ENCODE results near the gene APOD.

APOD gene

GRCh38 chr3:195557322-195557721 is 26.4 kb downstream of the APOD start:
- no peak for ATAC-seq
- no peak for TF ChIP-seq ESRRG (CRISPR knock-in tag; IDR thresholded peaks at IDR 0.05)

DNA sequence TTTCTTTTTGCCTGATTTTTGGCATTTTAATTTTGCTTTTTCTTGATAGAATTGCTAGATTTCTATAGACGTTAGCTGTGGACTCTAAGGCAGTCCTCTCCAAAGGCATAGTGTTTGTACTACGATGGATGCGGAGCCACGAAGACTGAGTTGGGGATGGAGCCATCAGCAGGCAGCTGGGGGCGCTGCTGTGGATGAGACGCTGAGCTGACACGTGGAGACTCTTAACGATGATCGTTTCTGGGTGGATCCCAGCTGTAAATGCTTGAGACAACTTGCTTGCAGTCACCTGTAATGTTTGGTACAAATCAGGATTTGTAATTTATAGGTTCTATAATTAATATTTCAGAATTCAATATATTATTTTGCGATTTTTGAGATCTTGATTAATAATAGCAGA is 27.4 kb downstream of the APOD start:
- TF ChIP-seq TOX (CRISPR knock-in tag; IDR thresholded peaks at IDR 0.05; ENCODE audit: borderline replicate concordance): no peak
- TF ChIP-seq, protein P1, sequence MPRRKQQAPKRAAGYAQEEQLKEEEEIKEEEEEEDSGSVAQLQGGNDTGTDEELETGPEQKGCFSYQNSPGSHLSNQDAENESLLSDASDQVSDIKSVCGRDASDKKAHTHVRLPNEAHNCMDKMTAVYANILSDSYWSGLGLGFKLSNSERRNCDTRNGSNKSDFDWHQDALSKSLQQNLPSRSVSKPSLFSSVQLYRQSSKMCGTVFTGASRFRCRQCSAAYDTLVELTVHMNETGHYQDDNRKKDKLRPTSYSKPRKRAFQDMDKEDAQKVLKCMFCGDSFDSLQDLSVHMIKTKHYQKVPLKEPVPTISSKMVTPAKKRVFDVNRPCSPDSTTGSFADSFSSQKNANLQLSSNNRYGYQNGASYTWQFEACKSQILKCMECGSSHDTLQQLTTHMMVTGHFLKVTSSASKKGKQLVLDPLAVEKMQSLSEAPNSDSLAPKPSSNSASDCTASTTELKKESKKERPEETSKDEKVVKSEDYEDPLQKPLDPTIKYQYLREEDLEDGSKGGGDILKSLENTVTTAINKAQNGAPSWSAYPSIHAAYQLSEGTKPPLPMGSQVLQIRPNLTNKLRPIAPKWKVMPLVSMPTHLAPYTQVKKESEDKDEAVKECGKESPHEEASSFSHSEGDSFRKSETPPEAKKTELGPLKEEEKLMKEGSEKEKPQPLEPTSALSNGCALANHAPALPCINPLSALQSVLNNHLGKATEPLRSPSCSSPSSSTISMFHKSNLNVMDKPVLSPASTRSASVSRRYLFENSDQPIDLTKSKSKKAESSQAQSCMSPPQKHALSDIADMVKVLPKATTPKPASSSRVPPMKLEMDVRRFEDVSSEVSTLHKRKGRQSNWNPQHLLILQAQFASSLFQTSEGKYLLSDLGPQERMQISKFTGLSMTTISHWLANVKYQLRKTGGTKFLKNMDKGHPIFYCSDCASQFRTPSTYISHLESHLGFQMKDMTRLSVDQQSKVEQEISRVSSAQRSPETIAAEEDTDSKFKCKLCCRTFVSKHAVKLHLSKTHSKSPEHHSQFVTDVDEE (CRISPR knock-in tag; IDR thresholded peaks at IDR 0.05): no peak
- TF ChIP-seq, protein P2, sequence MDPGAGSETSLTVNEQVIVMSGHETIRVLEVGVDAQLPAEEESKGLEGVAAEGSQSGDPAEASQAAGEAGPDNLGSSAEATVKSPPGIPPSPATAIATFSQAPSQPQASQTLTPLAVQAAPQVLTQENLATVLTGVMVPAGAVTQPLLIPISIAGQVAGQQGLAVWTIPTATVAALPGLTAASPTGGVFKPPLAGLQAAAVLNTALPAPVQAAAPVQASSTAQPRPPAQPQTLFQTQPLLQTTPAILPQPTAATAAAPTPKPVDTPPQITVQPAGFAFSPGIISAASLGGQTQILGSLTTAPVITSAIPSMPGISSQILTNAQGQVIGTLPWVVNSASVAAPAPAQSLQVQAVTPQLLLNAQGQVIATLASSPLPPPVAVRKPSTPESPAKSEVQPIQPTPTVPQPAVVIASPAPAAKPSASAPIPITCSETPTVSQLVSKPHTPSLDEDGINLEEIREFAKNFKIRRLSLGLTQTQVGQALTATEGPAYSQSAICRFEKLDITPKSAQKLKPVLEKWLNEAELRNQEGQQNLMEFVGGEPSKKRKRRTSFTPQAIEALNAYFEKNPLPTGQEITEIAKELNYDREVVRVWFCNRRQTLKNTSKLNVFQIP (CRISPR knock-in tag; IDR thresholded peaks at IDR 0.05; ENCODE audit: borderline replicate concordance, low read depth): no peak
- ATAC-seq: no peak

GRCh38 chr3:195555110-195555509 is 28.6 kb downstream of the APOD start:
- no peak for ATAC-seq
- TF ChIP-seq ISL1 (CRISPR knock-in tag; IDR thresholded peaks at IDR 0.05) (no peak), OSR1 (CRISPR knock-in tag; IDR thresholded peaks at IDR 0.05) (no peak), ZFP3 (CRISPR knock-in tag; IDR thresholded peaks at IDR 0.05) (no peak), RARB (CRISPR knock-in tag; IDR thresholded peaks at IDR 0.05) (no peak), ZNF70 (CRISPR knock-in tag; IDR thresholded peaks at IDR 0.05) (no peak), ZFP30 (CRISPR knock-in tag; IDR thresholded peaks at IDR 0.05) (no peak), ZNF565 (CRISPR knock-in tag; conservative IDR thresholded peaks at IDR 0.05; ENCODE audit: low read depth) (no peak), CSRNP3 (CRISPR knock-in tag; IDR thresholded peaks at IDR 0.05) (no peak), PPARA (CRISPR knock-in tag; IDR thresholded peaks at IDR 0.05; ENCODE audit: borderline replicate concordance) (no peak), ZNF8 (CRISPR knock-in tag; IDR thresholded peaks at IDR 0.05) (no peak), CSDC2 (CRISPR knock-in tag; IDR thresholded peaks at IDR 0.05) (no peak), SNAI2 (CRISPR knock-in tag; IDR thresholded peaks at IDR 0.05) (no peak), ZC3H10 (CRISPR knock-in tag; IDR thresholded peaks at IDR 0.05) (no peak)
- TF ChIP-seq, protein P1 (CRISPR knock-in tag; IDR thresholded peaks at IDR 0.05): no peak

DNA sequence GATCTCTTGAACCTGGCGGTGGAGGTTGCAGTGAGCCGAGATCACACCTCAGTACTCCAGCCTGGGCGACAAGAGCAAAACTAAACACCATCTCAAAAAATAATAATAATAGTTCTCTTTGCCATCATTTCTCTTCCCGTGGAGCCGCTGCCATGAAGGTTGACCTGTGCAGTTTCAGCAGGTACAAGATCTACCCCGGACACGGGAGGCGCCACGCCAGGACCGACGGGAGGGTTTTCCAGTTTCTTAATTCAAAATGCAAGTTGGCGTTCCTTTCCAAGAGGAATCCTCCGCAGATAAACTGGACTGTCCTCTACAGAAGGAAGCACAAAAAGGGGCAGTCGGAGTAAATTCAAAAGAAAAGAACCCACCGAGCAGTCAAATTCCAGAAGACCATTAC is 29.3 kb downstream of the APOD start:
- ATAC-seq: no peak
- no peak for TF ChIP-seq SNAI2 (CRISPR knock-in tag; IDR thresholded peaks at IDR 0.05)
- TF ChIP-seq CSDC2 (CRISPR knock-in tag; IDR thresholded peaks at IDR 0.05): no peak
- no peak for TF ChIP-seq BACH2 (CRISPR knock-in tag; IDR thresholded peaks at IDR 0.05; ENCODE audit: borderline replicate concordance)

- ATAC-seq: no peak
- TF ChIP-seq TOX (CRISPR knock-in tag; IDR thresholded peaks at IDR 0.05; ENCODE audit: borderline replicate concordance) (no peak), ZNF565 (CRISPR knock-in tag; conservative IDR thresholded peaks at IDR 0.05; ENCODE audit: low read depth) (no peak), ZNF8 (CRISPR knock-in tag; IDR thresholded peaks at IDR 0.05) (no peak), ZFP3 (CRISPR knock-in tag; IDR thresholded peaks at IDR 0.05) (no peak), CSDC2 (CRISPR knock-in tag; IDR thresholded peaks at IDR 0.05) (no peak), ISL1 (CRISPR knock-in tag; IDR thresholded peaks at IDR 0.05) (no peak)
- TF ChIP-seq, protein P1 (CRISPR knock-in tag; IDR thresholded peaks at IDR 0.05): no peak
- TF ChIP-seq, protein P3, sequence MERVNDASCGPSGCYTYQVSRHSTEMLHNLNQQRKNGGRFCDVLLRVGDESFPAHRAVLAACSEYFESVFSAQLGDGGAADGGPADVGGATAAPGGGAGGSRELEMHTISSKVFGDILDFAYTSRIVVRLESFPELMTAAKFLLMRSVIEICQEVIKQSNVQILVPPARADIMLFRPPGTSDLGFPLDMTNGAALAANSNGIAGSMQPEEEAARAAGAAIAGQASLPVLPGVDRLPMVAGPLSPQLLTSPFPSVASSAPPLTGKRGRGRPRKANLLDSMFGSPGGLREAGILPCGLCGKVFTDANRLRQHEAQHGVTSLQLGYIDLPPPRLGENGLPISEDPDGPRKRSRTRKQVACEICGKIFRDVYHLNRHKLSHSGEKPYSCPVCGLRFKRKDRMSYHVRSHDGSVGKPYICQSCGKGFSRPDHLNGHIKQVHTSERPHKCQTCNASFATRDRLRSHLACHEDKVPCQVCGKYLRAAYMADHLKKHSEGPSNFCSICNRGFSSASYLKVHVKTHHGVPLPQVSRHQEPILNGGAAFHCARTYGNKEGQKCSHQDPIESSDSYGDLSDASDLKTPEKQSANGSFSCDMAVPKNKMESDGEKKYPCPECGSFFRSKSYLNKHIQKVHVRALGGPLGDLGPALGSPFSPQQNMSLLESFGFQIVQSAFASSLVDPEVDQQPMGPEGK (CRISPR knock-in tag; IDR thresholded peaks at IDR 0.05; ENCODE audit: borderline replicate concordance): no peak
- TF ChIP-seq, protein P4, sequence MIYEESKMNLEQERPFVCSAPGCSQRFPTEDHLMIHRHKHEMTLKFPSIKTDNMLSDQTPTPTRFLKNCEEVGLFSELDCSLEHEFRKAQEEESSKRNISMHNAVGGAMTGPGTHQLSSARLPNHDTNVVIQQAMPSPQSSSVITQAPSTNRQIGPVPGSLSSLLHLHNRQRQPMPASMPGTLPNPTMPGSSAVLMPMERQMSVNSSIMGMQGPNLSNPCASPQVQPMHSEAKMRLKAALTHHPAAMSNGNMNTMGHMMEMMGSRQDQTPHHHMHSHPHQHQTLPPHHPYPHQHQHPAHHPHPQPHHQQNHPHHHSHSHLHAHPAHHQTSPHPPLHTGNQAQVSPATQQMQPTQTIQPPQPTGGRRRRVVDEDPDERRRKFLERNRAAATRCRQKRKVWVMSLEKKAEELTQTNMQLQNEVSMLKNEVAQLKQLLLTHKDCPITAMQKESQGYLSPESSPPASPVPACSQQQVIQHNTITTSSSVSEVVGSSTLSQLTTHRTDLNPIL (CRISPR knock-in tag; IDR thresholded peaks at IDR 0.05; ENCODE audit: low read depth): no peak
Observed at GRCh38 chr3:195553268-195553667, 30.5 kb downstream of the APOD start.
